K562 (cell line): ENCODE measurements around the gene NXPH4.

Experiments used
- CREM ChIP-seq: IDR thresholded peaks from 2 replicates; pipeline ENCODE4 v1.6.1; 2014; ENCODE audit warnings: antibody characterized with exemption, low read depth
- HBP1 ChIP-seq: fragments of 450-650 bp; formaldehyde crosslinking; IDR thresholded peaks from 2 replicates; pipeline ENCODE4 v1.4.0; 2022; ENCODE audit warnings: missing genetic modification characterization
- HOMEZ ChIP-seq: fragments of 250-450 bp; sonication (Bioruptor Pico); IDR thresholded peaks from 2 replicates; pipeline ENCODE4 v1.4.0; 2020; ENCODE audit warnings: mild to moderate bottlenecking, moderate library complexity
- POLR2A ChIP-seq: fragments of 450-650 bp; conservative IDR thresholded peaks from 2 replicates; pipeline ENCODE4 v1.6.1; 2016
- RB1 ChIP-seq: fragments of 450-650 bp; IDR thresholded peaks from 2 replicates; pipeline ENCODE4 v1.6.1; 2017; ENCODE audit warnings: low read depth, mild to moderate bottlenecking
- SMARCE1 ChIP-seq: fragments of 450-650 bp; IDR thresholded peaks from 2 replicates; pipeline ENCODE4 v1.7.1; 2016; ENCODE audit warnings: mild to moderate bottlenecking
- ZNF197 ChIP-seq: fragments of 200-800 bp; sonication (Bioruptor generic); IDR thresholded peaks from 2 replicates; pipeline ENCODE4 v1.6.1; 2016; ENCODE audit warnings: low read depth, missing genetic modification characterization, missing compliant biosample characterization
- TF ChIP-seq, protein P1 (sequence below): fragments of 250-450 bp; sonication (Bioruptor Pico); IDR thresholded peaks from 2 replicates; pipeline ENCODE4 v1.5.0; 2021
- TF ChIP-seq, protein P2 (sequence below), 2 experiments: fragments of 200-800 bp in 1 of 2; sonication (Bioruptor generic) in 1 of 2; sonication (generic) in 1 of 2; formaldehyde crosslinking in 1 of 2; IDR thresholded peaks in 1 of 2; conservative IDR thresholded peaks in 1 of 2; 2 replicates each; pipeline versions ENCODE4 v1.5.0 to v1.6.1; 2016 to 2020; ENCODE audit warnings: missing compliant biosample characterization in 1 of 2, missing genetic modification characterization in 1 of 2, missing genetic modification reagents in 1 of 2
- TF ChIP-seq, protein P3 (sequence below): fragments of 250-450 bp; sonication (Bioruptor Pico); IDR thresholded peaks from 2 replicates; pipeline ENCODE4 v1.5.1; 2021; ENCODE audit warnings: mild to moderate bottlenecking
- TF ChIP-seq, protein P4 (sequence below): fragments of 150-350 bp; conservative IDR thresholded peaks from 2 replicates; pipeline ENCODE4 v1.6.1; 2014; ENCODE audit warnings: low read length
- TF ChIP-seq, protein P5 (sequence below), 3 experiments: IDR thresholded peaks in 2 of 3; conservative IDR thresholded peaks in 1 of 3; 2 replicates each; pipeline ENCODE4 v1.5.1; 2011 to 2012; ENCODE audit warnings: low read length in 3 of 3, mild to moderate bottlenecking in 3 of 3, control low read depth in 2 of 3, improper control_type of control experiment in 1 of 3, inconsistent platforms in 1 of 3, low read depth in 1 of 3, mixed read lengths in 1 of 3, moderate library complexity in 1 of 3; ENCODE audit not compliant: insufficient read depth in 2 of 3

- TF ChIP-seq, protein P1, sequence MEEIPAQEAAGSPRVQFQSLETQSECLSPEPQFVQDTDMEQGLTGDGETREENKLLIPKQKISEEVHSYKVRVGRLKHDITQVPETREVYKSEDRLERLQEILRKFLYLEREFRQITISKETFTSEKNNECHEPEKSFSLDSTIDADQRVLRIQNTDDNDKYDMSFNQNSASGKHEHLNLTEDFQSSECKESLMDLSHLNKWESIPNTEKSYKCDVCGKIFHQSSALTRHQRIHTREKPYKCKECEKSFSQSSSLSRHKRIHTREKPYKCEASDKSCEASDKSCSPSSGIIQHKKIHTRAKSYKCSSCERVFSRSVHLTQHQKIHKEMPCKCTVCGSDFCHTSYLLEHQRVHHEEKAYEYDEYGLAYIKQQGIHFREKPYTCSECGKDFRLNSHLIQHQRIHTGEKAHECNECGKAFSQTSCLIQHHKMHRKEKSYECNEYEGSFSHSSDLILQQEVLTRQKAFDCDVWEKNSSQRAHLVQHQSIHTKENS = no peak
- TF ChIP-seq, protein P2, sequence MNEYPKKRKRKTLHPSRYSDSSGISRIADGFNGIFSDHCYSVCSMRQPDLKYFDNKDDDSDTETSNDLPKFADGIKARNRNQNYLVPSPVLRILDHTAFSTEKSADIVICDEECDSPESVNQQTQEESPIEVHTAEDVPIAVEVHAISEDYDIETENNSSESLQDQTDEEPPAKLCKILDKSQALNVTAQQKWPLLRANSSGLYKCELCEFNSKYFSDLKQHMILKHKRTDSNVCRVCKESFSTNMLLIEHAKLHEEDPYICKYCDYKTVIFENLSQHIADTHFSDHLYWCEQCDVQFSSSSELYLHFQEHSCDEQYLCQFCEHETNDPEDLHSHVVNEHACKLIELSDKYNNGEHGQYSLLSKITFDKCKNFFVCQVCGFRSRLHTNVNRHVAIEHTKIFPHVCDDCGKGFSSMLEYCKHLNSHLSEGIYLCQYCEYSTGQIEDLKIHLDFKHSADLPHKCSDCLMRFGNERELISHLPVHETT (CRISPR knock-in tag; conservative IDR thresholded peaks at IDR 0.05 in 1 of 2, IDR thresholded peaks at IDR 0.05 in 1 of 2) = no peak
- TF ChIP-seq SMARCE1 (no peak), RB1 (no peak), HBP1 (CRISPR knock-in tag) (no peak), CREM (no peak), HOMEZ (CRISPR knock-in tag) (no peak), ZNF197 (CRISPR knock-in tag) (no peak), POLR2A (no peak)
- TF ChIP-seq, protein P3, sequence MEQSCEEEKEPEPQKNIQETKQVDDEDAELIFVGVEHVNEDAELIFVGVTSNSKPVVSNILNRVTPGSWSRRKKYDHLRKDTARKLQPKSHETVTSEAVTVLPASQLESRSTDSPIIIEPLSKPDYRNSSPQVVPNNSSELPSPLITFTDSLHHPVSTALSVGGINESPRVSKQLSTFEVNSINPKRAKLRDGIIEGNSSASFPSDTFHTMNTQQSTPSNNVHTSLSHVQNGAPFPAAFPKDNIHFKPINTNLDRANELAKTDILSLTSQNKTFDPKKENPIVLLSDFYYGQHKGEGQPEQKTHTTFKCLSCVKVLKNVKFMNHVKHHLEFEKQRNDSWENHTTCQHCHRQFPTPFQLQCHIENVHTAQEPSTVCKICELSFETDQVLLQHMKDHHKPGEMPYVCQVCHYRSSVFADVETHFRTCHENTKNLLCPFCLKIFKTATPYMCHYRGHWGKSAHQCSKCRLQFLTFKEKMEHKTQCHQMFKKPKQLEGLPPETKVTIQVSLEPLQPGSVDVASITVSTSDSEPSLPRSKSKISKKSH (CRISPR knock-in tag) = no peak
- TF ChIP-seq, protein P4, sequence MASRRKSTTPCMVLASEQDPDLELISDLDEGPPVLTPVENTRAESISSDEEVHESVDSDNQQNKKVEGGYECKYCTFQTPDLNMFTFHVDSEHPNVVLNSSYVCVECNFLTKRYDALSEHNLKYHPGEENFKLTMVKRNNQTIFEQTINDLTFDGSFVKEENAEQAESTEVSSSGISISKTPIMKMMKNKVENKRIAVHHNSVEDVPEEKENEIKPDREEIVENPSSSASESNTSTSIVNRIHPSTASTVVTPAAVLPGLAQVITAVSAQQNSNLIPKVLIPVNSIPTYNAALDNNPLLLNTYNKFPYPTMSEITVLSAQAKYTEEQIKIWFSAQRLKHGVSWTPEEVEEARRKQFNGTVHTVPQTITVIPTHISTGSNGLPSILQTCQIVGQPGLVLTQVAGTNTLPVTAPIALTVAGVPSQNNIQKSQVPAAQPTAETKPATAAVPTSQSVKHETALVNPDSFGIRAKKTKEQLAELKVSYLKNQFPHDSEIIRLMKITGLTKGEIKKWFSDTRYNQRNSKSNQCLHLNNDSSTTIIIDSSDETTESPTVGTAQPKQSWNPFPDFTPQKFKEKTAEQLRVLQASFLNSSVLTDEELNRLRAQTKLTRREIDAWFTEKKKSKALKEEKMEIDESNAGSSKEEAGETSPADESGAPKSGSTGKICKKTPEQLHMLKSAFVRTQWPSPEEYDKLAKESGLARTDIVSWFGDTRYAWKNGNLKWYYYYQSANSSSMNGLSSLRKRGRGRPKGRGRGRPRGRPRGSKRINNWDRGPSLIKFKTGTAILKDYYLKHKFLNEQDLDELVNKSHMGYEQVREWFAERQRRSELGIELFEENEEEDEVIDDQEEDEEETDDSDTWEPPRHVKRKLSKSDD = no peak
- TF ChIP-seq, protein P5, sequence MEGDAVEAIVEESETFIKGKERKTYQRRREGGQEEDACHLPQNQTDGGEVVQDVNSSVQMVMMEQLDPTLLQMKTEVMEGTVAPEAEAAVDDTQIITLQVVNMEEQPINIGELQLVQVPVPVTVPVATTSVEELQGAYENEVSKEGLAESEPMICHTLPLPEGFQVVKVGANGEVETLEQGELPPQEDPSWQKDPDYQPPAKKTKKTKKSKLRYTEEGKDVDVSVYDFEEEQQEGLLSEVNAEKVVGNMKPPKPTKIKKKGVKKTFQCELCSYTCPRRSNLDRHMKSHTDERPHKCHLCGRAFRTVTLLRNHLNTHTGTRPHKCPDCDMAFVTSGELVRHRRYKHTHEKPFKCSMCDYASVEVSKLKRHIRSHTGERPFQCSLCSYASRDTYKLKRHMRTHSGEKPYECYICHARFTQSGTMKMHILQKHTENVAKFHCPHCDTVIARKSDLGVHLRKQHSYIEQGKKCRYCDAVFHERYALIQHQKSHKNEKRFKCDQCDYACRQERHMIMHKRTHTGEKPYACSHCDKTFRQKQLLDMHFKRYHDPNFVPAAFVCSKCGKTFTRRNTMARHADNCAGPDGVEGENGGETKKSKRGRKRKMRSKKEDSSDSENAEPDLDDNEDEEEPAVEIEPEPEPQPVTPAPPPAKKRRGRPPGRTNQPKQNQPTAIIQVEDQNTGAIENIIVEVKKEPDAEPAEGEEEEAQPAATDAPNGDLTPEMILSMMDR (IDR thresholded peaks at IDR 0.05 in 2 of 3, conservative IDR thresholded peaks at IDR 0.05 in 1 of 3; ENCODE audit: insufficient read depth in 2 of 3, low read depth in 1 of 3, low read length in 3 of 3) = no peak
Measured at GRCh38 chr12:57261428-57261865, 44.9 kb downstream of the NXPH4 start.
